NCI-H128 (cell line): ENCODE measurements around the gene CYB561D1.
A peak's percentile ranks its signal among the peaks of the same experiment; 100 is the strongest.

Experiments
- DNase-seq: peaks from one replicate; lab custom pipeline; 2025; ENCODE audit not compliant: unreplicated experiment; lab: John Stamatoyannopoulos, UW

Gene CYB561D1

GRCh38 chr1:109546311-109547109 is 52.6 kb downstream of the CYB561D1 start:
- peak; percentile 67 for DNase-seq

- DNase-seq, result no peak
Observed at GRCh38 chr1:109547463-109548320, 53.8 kb downstream of the CYB561D1 start.

GRCh38 chr1:109548321-109549267 is 54.7 kb downstream of the CYB561D1 start, which contains the start of gene GNAI3:
TSS of gene GNAI3 (plus strand) at chr1:109548615. CDS start at chr1:109548721, 106 bp downstream.
- peak; percentile 75 for DNase-seq
